Measurements from ENCODE around the gene IMMP2L. TPM values are rescaled to one million over a fixed set of nuclear protein-coding genes. Genes with fewer than 3 reads are reported as not detected.

The IMMP2L gene
- polyA plus RNA-seq, 2 of the 4 experiments (the other 2 are of a cell fraction) = 16.1 to 23.8 TPM

GRCh38 chr7:111568419-111568818 is 6.1 kb upstream of the IMMP2L start:
- Histone ChIP-seq H3K4me2 (no peak overlapping the region), H3K9me3 (peaks cover 17% of the 10 kb centered on the region), H3K4me1 (no peaks in the 10 kb centered on the region), H3K27ac (no peak overlapping the region), H3K4me3 (no peak overlapping the region)
- no peak for DNase-seq (ENCODE audit: low read depth in 1 of 2, low spot score in 1 of 2)
- ChIA-PET CTCF (no interaction called here), POLR2A (no interaction called here)
- no peak for ATAC-seq
- no peak for FAIRE-seq
- no peak for TF ChIP-seq RNF2 (IDR thresholded peaks at IDR 0.05; ENCODE audit: borderline replicate concordance, low read depth)
- TF ChIP-seq HMGXB4 (CRISPR knock-in tag; IDR thresholded peaks at IDR 0.05; ENCODE audit: borderline replicate concordance) = no peak
- no peak for TF ChIP-seq CTCF (IDR thresholded peaks at IDR 0.05)
- TF ChIP-seq HOXA7 (CRISPR knock-in tag; IDR thresholded peaks at IDR 0.05) = no peak
- TF ChIP-seq FOSL2 (IDR thresholded peaks at IDR 0.05) = no peak
- TF ChIP-seq FOSL2 (CRISPR knock-in tag; IDR thresholded peaks at IDR 0.05) = no peak
- TF ChIP-seq NPAS2 (CRISPR knock-in tag; IDR thresholded peaks at IDR 0.05; ENCODE audit: borderline replicate concordance) = no peak

- Histone ChIP-seq H3K9me3 (no peaks in the 10 kb centered on the region), H3K4me3 (no peak overlapping the region), H3K4me1 (peaks cover 23% of the 10 kb centered on the region), H3K27ac (no peak overlapping the region), H3K4me2 (no peak overlapping the region)
- 0% methylated on average over 1 of the region's 1 CpG for WGBS (ENCODE audit: missing lambda C conversion rate)
- ChIA-PET CTCF (interaction anchor here (1.5 kb wide), 1 partner anchor 466 kb away, joined by 3 read pairs; no protein-coding TSS in a partner anchor), POLR2A (no interaction called here)
- TF ChIP-seq HES2 (IDR thresholded peaks at IDR 0.05) (no peak), MAFK (IDR thresholded peaks at IDR 0.05; ENCODE audit: partially characterized antibody) (peak; percentile 65)
- no peak for DNase-seq (ENCODE audit: low read depth in 1 of 2, low spot score in 1 of 2)
- no peak for FAIRE-seq
- no peak for ATAC-seq
These were observed 1.8 kb upstream of the IMMP2L start for GRCh38 chr7:111564078-111564477.

GRCh38 chr7:111561654-111561903 is 713 bp downstream of the IMMP2L start:
- peak overlapping the region; percentile 88 to 99 for H3K27ac ChIP-seq
- peaks cover 26% of the 10 kb centered on the region for H3K4me1 ChIP-seq
- H3K9me3 ChIP-seq = no peaks in the 10 kb centered on the region
- ChIA-PET CTCF (interaction anchor here (0.7 to 2.6 kb wide), 4 partner anchors 12 to 485 kb away, joined by 3 to 9 read pairs (median 3); no protein-coding TSS in a partner anchor), POLR2A (interaction anchor here (1.5 to 2.0 kb wide), 2 partner anchors 45 to 63 kb away, joined by 8 to 14 read pairs; no protein-coding TSS in a partner anchor)
- 15% methylated on average over 7 of the region's 7 CpGs for WGBS (ENCODE audit: missing lambda C conversion rate)
- DNase-seq (ENCODE audit: low read depth in 1 of 2, low spot score in 1 of 2) = no peak
- TF ChIP-seq EP300 (IDR thresholded peaks at IDR 0.05) (no peak), SREBF2 (IDR thresholded peaks at IDR 0.05) (no peak), MAZ (IDR thresholded peaks at IDR 0.05; ENCODE audit: borderline replicate concordance, low read depth, low read length) (no peak), JUNB (IDR thresholded peaks at IDR 0.05) (0 out of 2 replicates have a peak, but pooled peaks have one; percentile 6), CHD4 (IDR thresholded peaks at IDR 0.05; ENCODE audit: borderline replicate concordance) (no peak), REST (IDR thresholded peaks at IDR 0.05) (no peak), RAD21 (conservative IDR thresholded peaks at IDR 0.05 in 1 of 2, IDR thresholded peaks at IDR 0.05 in 1 of 2) (no peak), MAFK (IDR thresholded peaks at IDR 0.05; ENCODE audit: partially characterized antibody) (no peak)
- peak overlapping the region; percentile 65 for H3K4me3 ChIP-seq
- peak; percentile 40 to 49; a peak in 5 of 6 replicates for ATAC-seq
- FAIRE-seq = no peak
- peak overlapping the region; percentile 78 for H3K4me2 ChIP-seq

All from A549 (cell line).